AG09309 (cell line): ENCODE data around the gene UTS2R.
"Not testable (repeated sequence)": the region's sequence is repeated elsewhere in the genome, so short reads cannot be mapped to it uniquely, and the experiment has no call there.

ENCODE experiments used
- DNase-seq: peaks from one replicate; pipeline ENCODE4 v3.0.0-alpha.2; 2010; ENCODE audit warnings: low read depth
- H3K4me3 ChIP-seq: 2 replicates; pipeline ENCODE4 v1.5.1; 2011; ENCODE audit warnings: mild to moderate bottlenecking, low read depth, low read length, moderate library complexity; ENCODE audit not compliant: control insufficient read depth
- TF ChIP-seq, protein P1 (sequence below): IDR thresholded peaks from 2 replicates; pipeline ENCODE4 v1.5.1; 2011; ENCODE audit warnings: mild to moderate bottlenecking, low read depth, low read length, inconsistent platforms; ENCODE audit not compliant: insufficient read depth, control insufficient read depth; ENCODE audit errors: missing control alignments

The UTS2R gene

DNA sequence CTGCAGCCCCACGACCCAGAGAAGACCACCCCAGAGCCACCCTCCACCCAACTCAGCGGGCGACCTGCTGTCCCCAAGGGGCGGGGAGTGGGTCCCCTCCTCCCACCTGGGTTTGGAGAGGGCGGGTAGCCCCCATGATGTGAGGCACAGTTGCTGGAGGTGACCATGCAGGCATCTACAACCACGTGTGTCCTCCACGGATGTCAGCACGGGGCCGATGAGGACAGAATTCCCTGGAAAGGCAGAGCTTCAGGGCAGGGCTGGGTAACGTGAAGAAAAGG, 7.1 kb downstream of the UTS2R start:
- no peak overlapping the region for H3K4me3 ChIP-seq
- no peak for DNase-seq
- TF ChIP-seq, protein P1, sequence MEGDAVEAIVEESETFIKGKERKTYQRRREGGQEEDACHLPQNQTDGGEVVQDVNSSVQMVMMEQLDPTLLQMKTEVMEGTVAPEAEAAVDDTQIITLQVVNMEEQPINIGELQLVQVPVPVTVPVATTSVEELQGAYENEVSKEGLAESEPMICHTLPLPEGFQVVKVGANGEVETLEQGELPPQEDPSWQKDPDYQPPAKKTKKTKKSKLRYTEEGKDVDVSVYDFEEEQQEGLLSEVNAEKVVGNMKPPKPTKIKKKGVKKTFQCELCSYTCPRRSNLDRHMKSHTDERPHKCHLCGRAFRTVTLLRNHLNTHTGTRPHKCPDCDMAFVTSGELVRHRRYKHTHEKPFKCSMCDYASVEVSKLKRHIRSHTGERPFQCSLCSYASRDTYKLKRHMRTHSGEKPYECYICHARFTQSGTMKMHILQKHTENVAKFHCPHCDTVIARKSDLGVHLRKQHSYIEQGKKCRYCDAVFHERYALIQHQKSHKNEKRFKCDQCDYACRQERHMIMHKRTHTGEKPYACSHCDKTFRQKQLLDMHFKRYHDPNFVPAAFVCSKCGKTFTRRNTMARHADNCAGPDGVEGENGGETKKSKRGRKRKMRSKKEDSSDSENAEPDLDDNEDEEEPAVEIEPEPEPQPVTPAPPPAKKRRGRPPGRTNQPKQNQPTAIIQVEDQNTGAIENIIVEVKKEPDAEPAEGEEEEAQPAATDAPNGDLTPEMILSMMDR, result no peak

DNA sequence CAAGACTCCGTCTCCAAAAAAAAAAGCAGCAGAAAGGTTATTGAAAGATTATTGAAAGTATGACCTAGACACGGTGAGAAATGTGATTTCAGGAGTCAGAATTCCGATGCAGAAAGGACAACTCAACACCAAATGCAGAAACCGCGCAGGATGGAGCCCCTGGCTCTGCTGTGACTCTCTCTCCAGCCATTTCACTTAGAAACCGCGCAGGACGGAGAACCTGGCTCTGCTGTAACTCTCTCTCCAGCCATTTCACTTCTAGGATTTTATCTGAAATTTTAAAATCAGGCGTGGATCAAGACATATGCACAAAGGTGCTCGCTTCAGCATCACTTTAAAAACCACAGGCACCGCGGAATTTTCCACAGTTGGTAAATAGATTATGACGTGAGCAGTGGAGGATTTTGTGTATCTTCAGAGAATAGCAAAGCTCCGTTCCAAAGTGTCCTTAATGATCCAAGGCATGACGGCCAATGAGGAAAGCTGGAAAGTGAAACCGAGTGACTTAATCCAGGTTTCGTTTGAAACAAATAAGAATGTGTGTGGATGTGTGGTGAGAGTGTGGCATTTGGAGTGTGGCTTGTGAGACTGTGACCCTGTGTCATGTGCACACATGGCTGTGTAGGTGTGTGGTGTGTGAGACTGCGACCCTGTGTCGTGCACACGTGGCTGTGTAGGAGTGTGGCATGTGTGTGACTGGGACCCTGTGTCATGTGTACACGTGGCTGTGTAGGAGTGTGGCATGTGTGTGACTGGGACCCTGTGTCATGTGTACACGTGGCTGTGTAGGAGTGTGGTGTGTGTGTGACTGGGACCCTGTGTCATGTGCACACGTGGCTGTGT, 9.5 kb downstream of the UTS2R start:
- H3K4me3 ChIP-seq, result peak overlapping the region; percentile 21
- no peak for DNase-seq
- TF ChIP-seq, protein P1, result no peak

DNA sequence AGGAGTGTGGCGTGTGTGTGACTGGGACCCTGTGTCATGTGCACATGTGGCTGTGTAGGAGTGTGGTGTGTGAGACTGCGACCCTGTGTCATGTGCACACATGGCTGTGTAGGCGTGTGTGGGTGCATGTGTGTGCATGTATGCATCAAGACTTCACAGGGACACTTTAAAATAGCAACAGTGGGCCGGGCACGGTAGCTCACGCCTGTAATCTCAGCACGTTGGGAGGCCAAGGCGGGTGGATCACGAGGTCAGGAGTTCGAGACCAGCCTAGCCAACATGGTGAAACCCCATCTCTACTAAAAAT, 10.1 kb downstream of the UTS2R start:
- not testable (repeated sequence) for H3K4me3 ChIP-seq, DNase-seq

DNA sequence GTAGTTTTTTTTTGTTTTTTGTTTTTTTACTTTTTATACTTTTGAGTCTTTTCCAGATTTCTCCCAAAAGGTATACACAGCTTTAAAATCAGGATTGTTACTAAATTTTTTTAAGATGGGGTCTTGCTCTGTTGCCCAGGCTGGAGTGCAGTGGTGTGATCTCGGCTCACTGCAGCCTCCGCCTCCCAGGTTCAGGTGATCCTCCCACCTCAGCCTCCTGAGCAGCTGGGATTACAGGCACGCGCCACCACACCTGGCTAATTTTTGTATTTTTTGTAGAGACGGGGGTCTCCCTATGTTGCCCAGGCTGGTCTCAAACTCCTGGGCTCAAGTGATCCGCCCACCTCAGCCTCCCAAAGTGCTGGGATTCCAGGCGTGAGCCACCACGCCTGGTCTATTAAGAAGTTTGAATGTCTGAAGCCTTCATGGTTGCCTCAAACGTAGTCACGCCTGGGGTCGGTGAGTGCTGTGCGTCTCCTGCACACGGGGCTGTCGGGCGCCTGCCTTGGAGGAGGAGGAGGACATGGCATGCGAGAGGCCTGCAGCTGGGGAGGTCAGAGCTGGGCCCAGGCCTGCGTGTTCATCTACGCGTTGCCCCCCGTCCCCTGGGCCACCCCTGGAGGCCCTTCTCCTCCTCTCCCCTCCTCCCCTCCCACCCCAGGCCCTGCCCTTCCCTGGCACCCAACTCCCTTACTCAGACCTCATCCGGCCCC, 10.8 kb downstream of the UTS2R start:
- DNase-seq, result not testable (repeated sequence)

DNA sequence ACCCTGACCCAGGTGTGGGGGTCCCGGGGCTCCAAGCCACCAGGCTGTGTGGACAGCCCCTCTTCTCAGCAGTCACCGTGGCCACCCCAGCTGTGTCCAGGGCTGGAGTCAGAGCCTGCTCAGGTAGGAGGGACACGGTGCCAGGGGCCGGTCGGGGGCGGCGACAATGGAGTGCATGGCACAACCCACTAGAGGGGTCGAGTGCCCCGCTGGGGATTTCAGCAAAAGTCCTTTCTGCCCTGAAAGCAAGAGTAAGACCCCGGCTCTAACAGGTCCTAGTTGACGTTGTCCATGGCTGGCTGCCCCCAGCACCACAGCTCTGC, 11.3 kb downstream of the UTS2R start:
- TF ChIP-seq, protein P1, result no peak
- no peak overlapping the region for H3K4me3 ChIP-seq
- DNase-seq, result no peak

More for the DNA sequence above, 10.8 kb downstream of the UTS2R start:
- H3K4me3 ChIP-seq, result not testable (repeated sequence)

DNA sequence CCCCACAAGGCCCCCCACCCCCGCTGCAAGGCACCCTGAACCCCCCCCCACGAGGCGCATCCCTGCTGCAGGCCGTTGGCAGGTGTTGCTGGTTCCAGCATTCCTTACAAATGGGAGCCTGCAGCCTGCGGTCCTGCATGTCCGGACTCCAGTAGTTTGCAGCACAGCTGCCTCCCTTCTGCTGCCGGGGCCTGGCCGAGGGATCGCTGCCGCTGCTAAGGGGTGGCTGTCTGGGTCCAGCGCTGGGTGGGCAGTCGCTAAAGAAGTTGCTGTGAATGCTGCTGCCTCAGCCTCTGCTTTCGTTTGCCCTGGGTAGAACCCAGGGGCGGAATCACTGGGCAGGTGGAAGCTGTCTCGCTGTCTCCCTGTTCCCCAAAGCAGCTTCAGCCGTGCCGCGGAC, 11.8 kb downstream of the UTS2R start:
- H3K4me3 ChIP-seq, result no peak overlapping the region
- no peak for DNase-seq
- TF ChIP-seq, protein P1, result no peak

DNA sequence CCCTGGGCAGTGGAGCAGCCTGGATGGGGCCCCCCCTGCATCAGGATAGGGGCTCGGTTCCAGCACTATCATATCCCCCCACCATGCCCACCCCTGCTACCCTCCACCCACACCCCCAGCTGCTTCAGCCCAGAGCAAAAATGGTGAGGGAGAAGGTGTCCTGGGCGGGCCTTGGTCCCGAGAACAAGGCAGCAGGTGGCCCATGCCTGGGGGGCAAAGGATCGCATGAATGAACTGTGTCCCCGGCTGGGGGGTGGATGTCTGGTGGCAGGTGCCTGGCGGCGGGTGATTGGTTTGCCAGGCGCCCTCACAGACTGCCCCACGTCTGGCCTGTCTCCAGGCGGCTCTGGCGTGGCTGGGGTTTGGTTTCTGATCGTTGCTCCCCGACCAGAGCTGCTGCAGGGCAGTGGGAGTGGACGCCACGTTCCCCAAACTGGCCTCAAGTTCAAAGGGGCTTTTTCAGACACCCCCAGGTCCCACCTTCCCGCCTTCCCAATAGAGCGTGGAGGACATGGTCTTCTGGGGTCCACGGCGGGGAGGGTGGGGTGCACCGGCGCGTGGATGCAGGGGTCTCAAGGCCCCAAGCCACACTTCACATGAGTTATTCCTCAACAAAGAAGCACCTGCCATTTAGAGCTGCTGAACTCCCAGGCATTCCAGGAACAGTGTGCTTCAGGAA, 12.6 kb downstream of the UTS2R start:
- no peak overlapping the region for H3K4me3 ChIP-seq
- TF ChIP-seq, protein P1, result no peak
- DNase-seq, result no peak
